GM10248 (cell line): ENCODE data around the gene AXDND1.
"Not testable (repeated sequence)": the region's sequence is repeated elsewhere in the genome, so short reads cannot be mapped to it uniquely, and the experiment has no call there.

ENCODE experiments used
- CTCF ChIA-PET: fragments of 300-600 bp; sonication (Branson Sonifier 250); formaldehyde crosslinking; extraction: SDS; loops from one replicate; lab custom pipeline; 2021; ENCODE audit warnings: antibody characterized with exemption; lab: Yijun Ruan, JAX
- POLR2A ChIA-PET: fragments of 350-650 bp; sonication (Branson Sonifier 250); formaldehyde crosslinking; extraction: SDS; loops from one replicate; lab custom pipeline; 2020; ENCODE audit warnings: antibody characterized with exemption; lab: Yijun Ruan, JAX
- DNase-seq: peaks from one replicate; pipeline ENCODE4 v3.0.0; 2012; ENCODE audit errors: extremely low spot score
- TF ChIP-seq, protein P1 (sequence below): IDR thresholded peaks from 2 replicates; pipeline ENCODE4 v1.5.1; 2012; ENCODE audit warnings: mild to moderate bottlenecking, low read depth; ENCODE audit errors: extremely low read depth, missing control alignments, control extremely low read depth

The AXDND1 gene

DNA sequence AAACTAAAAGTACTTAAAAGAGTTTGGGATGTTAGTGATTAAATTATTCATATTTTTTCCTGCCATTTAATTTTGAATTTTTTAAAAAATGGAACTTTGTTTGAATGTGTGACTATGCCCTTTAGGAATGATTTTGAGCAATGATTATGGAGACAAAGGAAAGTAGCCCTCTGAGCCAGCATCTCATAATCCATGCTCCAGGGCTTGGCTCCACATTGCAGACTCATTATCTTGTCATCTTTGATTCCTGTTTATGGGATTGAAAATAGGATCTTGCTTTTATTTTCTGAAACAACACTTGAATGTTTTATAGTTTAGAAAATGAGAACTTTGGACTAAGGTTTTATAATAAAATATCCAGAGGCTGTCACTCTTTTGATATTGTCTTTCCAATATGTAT lies 14.5 kb downstream of the AXDND1 start:
- TF ChIP-seq, protein P1, sequence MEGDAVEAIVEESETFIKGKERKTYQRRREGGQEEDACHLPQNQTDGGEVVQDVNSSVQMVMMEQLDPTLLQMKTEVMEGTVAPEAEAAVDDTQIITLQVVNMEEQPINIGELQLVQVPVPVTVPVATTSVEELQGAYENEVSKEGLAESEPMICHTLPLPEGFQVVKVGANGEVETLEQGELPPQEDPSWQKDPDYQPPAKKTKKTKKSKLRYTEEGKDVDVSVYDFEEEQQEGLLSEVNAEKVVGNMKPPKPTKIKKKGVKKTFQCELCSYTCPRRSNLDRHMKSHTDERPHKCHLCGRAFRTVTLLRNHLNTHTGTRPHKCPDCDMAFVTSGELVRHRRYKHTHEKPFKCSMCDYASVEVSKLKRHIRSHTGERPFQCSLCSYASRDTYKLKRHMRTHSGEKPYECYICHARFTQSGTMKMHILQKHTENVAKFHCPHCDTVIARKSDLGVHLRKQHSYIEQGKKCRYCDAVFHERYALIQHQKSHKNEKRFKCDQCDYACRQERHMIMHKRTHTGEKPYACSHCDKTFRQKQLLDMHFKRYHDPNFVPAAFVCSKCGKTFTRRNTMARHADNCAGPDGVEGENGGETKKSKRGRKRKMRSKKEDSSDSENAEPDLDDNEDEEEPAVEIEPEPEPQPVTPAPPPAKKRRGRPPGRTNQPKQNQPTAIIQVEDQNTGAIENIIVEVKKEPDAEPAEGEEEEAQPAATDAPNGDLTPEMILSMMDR, result no peak
- ChIA-PET CTCF (no interaction called here), POLR2A (no interaction called here)
- DNase-seq, result no peak

DNA sequence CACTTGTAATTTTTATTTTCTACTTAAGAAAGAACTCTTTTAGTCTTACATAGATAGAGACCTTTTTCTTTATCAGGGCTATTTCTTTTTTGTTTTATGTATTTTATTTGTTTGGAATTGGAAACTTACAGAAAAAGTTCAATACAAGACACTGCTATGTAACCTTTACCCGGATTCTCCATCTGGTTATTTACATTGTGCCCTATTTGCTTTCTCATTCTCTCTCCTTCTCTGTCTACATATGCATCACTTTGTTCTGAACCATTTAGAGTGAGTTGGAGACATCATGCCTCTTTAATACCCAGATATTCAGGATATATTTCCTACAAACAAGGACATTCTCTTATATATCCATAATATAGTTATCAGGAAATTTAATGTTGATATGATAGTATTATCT lies 18.3 kb downstream of the AXDND1 start:
- POLR2A ChIA-PET, result no interaction called here
- CTCF ChIA-PET, result no interaction called here
- TF ChIP-seq, protein P1, result no peak
- DNase-seq, result no peak

DNA sequence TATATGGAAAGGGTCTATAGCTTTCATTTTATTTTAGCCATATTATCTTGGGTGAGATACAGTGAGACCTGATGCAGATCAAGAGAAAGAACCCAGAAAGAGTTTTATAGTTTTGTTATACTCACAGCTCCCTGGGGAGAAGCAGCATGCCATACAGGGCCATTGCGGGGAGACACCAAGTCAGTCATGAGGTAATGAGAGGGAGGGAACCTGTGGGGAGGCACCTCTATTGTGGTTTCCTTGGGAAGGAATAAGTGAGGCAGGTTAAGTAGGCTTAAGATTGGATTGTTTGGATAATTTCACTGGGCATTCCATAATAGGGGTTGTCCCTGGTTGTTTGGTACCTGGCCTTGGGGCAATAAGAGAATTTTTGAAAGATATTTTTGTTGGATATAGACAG lies 19.7 kb downstream of the AXDND1 start:
- CTCF ChIA-PET, result interaction anchor here (0.8 kb wide), 1 partner anchor 11 kb away, joined by 3 read pairs; no protein-coding TSS in a partner anchor
- POLR2A ChIA-PET, result no interaction called here
- TF ChIP-seq, protein P1, result no peak

DNA sequence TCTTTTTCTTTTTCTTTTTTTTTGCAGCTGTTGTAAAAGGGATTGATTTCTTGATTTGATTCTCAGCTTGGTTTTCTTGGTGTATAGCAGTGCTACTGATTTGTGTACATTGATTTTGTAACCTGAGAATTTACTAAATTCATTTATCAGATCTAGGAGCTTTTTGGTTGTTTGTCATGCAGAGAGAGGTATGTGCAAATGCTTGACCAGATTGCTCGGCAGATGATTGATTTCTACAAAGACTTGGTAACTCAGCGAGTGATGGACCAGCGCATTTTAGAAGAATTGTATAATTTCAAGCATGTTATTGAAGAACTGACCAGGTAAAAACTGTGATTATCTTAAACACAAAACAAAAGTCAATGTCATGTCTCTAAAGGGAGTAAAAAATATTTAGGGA lies 27.9 kb downstream of the AXDND1 start:
- ChIA-PET POLR2A (no interaction called here), CTCF (no interaction called here)
- TF ChIP-seq, protein P1, result no peak
- no peak for DNase-seq

More for the DNA sequence above, 19.7 kb downstream of the AXDND1 start:
- DNase-seq, result no peak

DNA sequence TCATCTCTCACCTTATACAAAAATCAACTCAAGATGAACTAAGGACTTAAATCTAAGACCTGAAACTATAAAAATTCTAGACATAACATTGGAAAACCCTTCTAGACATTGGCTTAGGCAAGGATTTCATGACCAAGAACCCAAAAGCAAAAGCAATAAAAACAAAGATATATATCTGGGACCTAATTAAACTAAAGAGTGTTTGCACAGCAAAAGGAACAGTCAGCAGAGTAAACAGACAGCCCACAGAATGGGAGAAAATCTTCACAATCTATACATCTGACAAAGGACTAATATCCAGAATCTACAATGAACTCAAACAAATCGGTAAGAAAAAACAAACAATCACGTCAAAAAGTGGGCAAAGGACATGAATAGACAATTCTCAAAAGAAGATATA lies 33.6 kb downstream of the AXDND1 start:
- DNase-seq, POLR2A ChIA-PET, CTCF ChIA-PET: not testable (repeated sequence)

DNA sequence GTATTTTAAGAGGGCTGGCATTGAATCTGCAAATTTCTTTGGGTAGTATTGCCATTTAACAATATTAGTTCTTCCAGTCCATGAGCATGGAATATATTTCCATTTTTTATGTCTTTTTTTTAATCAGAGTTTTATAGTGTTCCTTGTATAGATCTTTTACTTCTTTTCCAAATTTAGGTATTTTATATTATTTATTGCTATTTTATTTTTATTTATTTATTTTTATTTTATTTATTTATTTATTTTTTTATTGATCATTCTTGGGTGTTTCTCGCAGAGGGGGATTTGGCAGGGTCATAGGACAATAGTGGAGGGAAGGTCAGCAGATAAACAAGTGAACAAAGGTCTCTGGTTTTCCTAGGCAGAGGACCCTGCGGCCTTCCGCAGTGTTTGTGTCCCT lies 52.0 kb downstream of the AXDND1 start:
- DNase-seq, CTCF ChIA-PET, POLR2A ChIA-PET: not testable (repeated sequence)

DNA sequence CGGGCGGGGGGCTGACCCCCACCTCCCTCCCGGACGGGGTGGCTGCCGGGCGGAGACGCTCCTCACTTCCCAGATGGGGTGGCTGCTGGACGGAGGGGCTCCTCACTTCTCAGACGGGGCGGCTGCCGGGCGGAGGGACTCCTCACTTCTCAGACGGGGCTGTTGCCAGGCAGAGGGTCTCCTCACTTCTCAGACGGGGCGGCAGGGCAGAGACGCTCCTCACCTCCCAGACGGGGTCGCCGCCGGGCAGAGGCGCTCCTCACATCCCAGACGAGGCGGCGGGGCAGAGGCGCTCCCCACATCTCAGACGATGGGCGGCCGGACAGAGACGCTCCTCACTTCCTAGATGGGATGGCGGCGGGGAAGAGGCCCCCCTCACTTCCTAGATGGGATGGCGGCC lies 52.9 kb downstream of the AXDND1 start:
- POLR2A ChIA-PET, CTCF ChIA-PET, DNase-seq: not testable (repeated sequence)

DNA sequence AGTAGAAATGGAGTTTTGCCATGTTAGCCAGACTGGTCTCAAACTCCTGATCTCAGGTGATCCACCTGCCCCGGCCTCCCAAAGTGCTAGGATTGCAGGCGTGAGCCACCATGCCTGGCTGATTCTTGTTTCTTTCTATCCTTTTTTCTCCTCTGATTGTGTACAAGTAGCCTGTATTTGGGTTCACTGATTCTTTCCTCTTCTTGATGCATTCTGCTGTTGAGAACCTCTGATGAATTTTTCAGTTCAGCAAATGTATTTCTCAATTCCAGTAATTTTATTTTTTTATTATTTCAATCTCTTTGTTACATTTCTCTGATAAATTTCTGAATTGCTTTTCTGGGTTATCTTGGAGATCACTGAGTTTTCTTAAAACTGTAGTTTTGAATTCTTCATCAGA lies 58.8 kb downstream of the AXDND1 start:
- POLR2A ChIA-PET, result no interaction called here
- DNase-seq, result no peak
- TF ChIP-seq, protein P1, result no peak
- CTCF ChIA-PET, result no interaction called here
